ENCODE data around the gene FYCO1.

DNA sequence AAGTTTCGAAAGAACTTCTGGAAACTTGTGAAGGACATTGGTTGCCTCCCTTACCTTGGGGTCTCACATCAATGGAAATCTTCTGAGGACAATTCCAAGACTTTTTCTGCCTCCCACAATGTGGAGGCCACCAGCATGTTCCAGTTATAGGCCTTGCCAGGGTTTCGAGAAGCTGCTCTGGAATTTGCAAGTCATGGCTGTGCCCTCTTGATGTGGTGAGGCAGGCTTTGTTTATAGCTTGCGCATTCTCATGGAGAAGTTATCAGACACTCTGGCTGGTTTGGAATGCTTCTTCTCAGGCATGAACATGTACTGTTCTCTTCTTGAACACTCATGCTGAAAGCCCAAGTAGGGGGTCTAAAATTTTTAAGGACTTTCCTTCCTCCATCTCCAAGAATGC, 48.3 kb downstream of the FYCO1 start:
- TF ChIP-seq, protein P1, sequence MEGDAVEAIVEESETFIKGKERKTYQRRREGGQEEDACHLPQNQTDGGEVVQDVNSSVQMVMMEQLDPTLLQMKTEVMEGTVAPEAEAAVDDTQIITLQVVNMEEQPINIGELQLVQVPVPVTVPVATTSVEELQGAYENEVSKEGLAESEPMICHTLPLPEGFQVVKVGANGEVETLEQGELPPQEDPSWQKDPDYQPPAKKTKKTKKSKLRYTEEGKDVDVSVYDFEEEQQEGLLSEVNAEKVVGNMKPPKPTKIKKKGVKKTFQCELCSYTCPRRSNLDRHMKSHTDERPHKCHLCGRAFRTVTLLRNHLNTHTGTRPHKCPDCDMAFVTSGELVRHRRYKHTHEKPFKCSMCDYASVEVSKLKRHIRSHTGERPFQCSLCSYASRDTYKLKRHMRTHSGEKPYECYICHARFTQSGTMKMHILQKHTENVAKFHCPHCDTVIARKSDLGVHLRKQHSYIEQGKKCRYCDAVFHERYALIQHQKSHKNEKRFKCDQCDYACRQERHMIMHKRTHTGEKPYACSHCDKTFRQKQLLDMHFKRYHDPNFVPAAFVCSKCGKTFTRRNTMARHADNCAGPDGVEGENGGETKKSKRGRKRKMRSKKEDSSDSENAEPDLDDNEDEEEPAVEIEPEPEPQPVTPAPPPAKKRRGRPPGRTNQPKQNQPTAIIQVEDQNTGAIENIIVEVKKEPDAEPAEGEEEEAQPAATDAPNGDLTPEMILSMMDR (conservative IDR thresholded peaks at IDR 0.05; ENCODE audit: low read depth, low read length) = no peak
- TF ChIP-seq EZH2 (IDR thresholded peaks at IDR 0.05; ENCODE audit: low read length, unreplicated experiment) = no peak

All from PC-3 (cell line).